Activated T-cell treated with anti-CD3 and anti-CD28 coated beads, Interleukin-2, amount 50 U/mL, for 1 hour (primary cell): ENCODE results near the gene SPECC1L.

Source experiments
- DNase-seq: peaks from one replicate; pipeline ENCODE4 v3.0.0-alpha.2; 2020

Gene SPECC1L

GRCh38 chr22:24363243-24363642 lies 92.6 kb downstream of the SPECC1L start:
- DNase-seq = no peak

- no peak for DNase-seq
Measured at GRCh38 chr22:24366701-24367100, 96.1 kb downstream of the SPECC1L start.

GRCh38 chr22:24367841-24368240 lies 97.2 kb downstream of the SPECC1L start:
- DNase-seq = no peak

- DNase-seq = no peak
Measured at GRCh38 chr22:24370401-24370800, 99.8 kb downstream of the SPECC1L start.

- DNase-seq = no peak
Measured at GRCh38 chr22:24376002-24376401, 105.4 kb downstream of the SPECC1L start.

GRCh38 chr22:24376586-24376985 lies 106.0 kb downstream of the SPECC1L start:
- no peak for DNase-seq

- DNase-seq = no peak
Measured at GRCh38 chr22:24379536-24379935, 108.9 kb downstream of the SPECC1L start.

GRCh38 chr22:24380220-24380904 lies 109.7 kb downstream of the SPECC1L start:
- DNase-seq = no peak

- DNase-seq = no peak
Measured at GRCh38 chr22:24380905-24381230, 110.2 kb downstream of the SPECC1L start.

- DNase-seq = no peak
Measured at GRCh38 chr22:24383061-24383460, 112.4 kb downstream of the SPECC1L start.

- DNase-seq = no peak
Measured at GRCh38 chr22:24384131-24384530, 113.5 kb downstream of the SPECC1L start.

- DNase-seq = no peak
Measured at GRCh38 chr22:24386937-24387471, 116.4 kb downstream of the SPECC1L start.

GRCh38 chr22:24389680-24390079 lies 119.0 kb downstream of the SPECC1L start:
- DNase-seq = no peak

- DNase-seq = no peak
Measured at GRCh38 chr22:24390156-24390555, 119.5 kb downstream of the SPECC1L start.

GRCh38 chr22:24390576-24390975 lies 119.9 kb downstream of the SPECC1L start:
- DNase-seq = no peak

GRCh38 chr22:24391836-24392217 lies 121.2 kb downstream of the SPECC1L start:
- DNase-seq = no peak

GRCh38 chr22:24392218-24392931 lies 121.7 kb downstream of the SPECC1L start:
- DNase-seq = no peak

- DNase-seq = no peak
Measured at GRCh38 chr22:24393012-24393559, 122.5 kb downstream of the SPECC1L start.

- DNase-seq = no peak
Measured at GRCh38 chr22:24393848-24394247, 123.2 kb downstream of the SPECC1L start.

GRCh38 chr22:24394254-24394653 lies 123.6 kb downstream of the SPECC1L start:
- DNase-seq = no peak

- DNase-seq = no peak
Measured at GRCh38 chr22:24398409-24398808, 127.8 kb downstream of the SPECC1L start.

- no peak for DNase-seq
Measured at GRCh38 chr22:24400034-24400725, 129.5 kb downstream of the SPECC1L start.
